Measurements from ENCODE around the gene ALX1. TPM values are rescaled to one million over a fixed set of nuclear protein-coding genes. Genes with fewer than 3 reads are reported as not detected.

ALX1 gene
- 0.64 and 1.3 TPM in 2 replicates for total RNA-seq

DNA sequence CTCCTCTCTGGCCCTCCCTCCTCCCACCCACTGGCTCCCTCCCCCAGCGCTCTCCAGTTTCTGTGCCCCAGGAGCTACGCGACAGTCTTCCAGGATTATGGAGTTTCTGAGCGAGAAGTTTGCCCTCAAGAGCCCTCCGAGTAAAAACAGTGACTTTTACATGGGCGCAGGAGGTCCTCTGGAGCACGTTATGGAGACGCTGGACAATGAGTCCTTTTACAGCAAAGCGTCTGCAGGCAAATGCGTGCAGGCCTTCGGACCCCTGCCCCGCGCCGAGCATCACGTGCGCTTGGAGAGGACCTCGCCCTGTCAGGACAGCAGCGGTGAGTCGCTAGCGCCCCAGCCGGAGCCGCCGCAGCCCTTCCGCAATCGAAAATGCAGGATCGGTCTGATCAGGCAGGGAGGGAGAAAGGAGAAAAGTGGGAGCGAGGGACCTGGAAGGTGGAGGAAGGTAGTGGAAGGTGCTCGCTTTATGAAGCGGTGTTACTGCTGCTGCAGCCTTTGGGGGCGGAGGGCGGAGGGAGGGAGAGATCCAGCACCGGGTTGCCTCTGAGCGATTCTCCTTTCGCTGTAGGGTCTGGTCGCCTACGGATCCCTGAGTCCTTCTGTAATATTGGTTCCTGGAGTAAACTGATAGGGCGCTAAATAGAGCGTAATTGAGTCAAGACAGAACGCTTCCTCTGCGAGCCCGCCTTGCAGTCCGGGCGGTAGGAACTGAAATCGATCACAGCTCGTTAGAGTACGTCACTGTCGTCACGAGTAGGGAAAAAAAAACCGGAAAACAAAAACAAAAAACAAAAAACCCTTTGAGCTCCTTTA is at the start of gene ALX1:
Gene ALX1 (plus strand): TSS at position 56 of the 819 bp plus-strand sequence. CDS start 42 bp downstream, at position 98.
- DNase-seq (ENCODE audit: low read depth) = peak; percentile 16
- peak within 1 kb of the TSS; percentile 43 for H3K4me3 ChIP-seq (ENCODE audit: low read depth, low read length)
- TF ChIP-seq, protein P1, sequence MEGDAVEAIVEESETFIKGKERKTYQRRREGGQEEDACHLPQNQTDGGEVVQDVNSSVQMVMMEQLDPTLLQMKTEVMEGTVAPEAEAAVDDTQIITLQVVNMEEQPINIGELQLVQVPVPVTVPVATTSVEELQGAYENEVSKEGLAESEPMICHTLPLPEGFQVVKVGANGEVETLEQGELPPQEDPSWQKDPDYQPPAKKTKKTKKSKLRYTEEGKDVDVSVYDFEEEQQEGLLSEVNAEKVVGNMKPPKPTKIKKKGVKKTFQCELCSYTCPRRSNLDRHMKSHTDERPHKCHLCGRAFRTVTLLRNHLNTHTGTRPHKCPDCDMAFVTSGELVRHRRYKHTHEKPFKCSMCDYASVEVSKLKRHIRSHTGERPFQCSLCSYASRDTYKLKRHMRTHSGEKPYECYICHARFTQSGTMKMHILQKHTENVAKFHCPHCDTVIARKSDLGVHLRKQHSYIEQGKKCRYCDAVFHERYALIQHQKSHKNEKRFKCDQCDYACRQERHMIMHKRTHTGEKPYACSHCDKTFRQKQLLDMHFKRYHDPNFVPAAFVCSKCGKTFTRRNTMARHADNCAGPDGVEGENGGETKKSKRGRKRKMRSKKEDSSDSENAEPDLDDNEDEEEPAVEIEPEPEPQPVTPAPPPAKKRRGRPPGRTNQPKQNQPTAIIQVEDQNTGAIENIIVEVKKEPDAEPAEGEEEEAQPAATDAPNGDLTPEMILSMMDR (IDR thresholded peaks at IDR 0.05; ENCODE audit: insufficient read depth, low read depth, low read length) = no peak

DNA sequence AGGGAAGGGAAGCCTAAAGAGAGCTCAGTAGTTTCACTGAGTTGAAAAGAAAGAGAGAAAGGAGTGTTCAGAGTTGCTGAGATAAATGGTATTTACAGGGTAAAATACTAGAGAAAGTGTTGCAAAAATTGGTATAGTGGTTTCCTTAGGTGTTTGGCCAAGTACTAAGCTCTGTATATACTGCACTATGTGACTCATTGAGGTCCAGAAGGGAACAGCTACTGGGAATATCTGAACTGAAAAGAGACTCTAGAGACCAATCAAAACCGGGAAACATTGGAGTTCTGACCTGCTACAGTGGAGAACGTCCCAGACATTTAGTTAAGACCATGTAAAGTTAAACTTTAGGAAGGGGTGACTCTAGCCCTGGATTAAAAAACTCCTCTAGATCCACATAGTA is 42.7 kb upstream of the ALX1 start:
- TF ChIP-seq, protein P1 (IDR thresholded peaks at IDR 0.05; ENCODE audit: insufficient read depth, low read depth, low read length) = no peak
- no peak overlapping the region for H3K4me3 ChIP-seq (ENCODE audit: low read depth, low read length)
- DNase-seq (ENCODE audit: low read depth) = no peak

DNA sequence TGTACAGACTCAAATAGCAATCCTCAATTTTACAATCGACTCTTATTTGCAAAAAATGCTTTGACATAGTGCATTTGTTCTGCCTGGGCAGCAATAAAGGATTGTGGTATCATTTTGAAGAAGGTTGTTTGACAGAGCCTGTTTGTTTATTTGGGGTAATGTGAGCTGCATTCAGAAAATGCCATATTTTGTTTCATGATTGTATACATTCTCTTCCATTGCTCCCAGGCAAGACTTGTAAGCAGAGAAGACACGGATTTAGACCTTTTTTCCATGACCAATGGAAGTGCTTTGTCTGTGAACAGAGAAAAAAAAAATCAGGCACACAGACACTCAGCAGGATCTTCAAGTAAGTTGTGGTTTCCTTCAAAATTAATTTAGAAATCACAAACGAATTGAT is 35.5 kb upstream of the ALX1 start:
- H3K4me3 ChIP-seq (ENCODE audit: low read depth, low read length) = no peak overlapping the region
- DNase-seq (ENCODE audit: low read depth) = no peak
- TF ChIP-seq, protein P1 (IDR thresholded peaks at IDR 0.05; ENCODE audit: insufficient read depth, low read depth, low read length) = no peak

DNA sequence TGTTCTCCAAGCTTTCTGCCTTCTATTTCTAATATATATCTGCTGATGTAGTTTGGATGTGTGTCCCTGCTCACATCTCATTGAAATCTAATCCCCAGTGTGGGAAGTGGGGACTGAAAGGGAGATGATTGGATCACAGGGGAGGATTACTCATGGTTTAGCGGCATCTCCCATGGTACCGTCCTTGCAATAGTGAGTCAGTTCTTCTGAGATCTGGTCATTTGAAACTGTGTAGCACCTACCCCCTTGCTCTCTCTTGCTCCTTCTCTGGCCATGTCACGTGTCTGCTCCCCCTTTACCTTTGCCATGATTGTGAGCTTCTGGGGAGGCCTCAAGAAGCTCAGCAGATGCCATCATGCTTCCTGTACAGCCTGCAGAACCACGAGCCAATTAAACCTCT is 26.2 kb upstream of the ALX1 start:
- no peak for DNase-seq (ENCODE audit: low read depth)
- no peak overlapping the region for H3K4me3 ChIP-seq (ENCODE audit: low read depth, low read length)
- TF ChIP-seq, protein P1 (IDR thresholded peaks at IDR 0.05; ENCODE audit: insufficient read depth, low read depth, low read length) = no peak

DNA sequence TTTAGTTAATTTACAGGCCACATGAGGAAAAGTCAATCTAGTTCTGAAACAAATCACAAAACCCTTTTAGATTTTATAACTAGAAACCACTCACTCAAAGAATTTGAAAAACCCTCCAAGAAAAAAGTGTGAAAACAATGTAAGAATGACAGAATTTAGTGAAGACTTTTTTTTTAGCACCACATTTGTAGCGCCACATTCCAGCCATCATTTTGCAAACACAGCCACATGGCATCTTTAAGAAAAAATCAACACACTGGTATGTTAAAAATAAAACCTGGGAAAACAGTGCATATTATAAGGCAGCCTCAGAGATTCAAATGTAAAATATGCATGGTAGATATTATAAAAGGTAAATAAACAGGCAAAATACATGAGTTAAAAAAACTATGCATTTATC is 22.3 kb upstream of the ALX1 start:
- H3K4me3 ChIP-seq (ENCODE audit: low read depth, low read length) = no peak overlapping the region
- no peak for DNase-seq (ENCODE audit: low read depth)
- TF ChIP-seq, protein P1 (IDR thresholded peaks at IDR 0.05; ENCODE audit: insufficient read depth, low read depth, low read length) = no peak

DNA sequence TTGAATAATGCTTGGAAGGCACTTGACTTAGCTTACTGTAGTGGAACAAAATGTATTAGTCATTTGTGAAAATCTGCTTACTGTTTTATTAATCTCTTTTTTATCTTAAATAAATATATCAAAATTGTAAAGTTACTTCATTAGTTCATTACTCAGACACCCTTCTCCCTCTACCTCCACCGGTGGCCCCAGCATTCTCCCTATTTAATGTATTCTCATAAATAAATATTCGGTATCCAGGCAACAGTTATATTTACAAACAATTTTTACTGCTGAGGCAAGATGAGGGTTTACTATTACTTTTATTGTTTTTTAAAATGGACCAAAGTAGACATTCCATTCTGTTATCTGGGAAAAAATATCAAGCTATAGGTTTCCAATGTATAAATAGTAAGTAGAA is 19.6 kb upstream of the ALX1 start:
- no peak for DNase-seq (ENCODE audit: low read depth)
- TF ChIP-seq, protein P1 (IDR thresholded peaks at IDR 0.05; ENCODE audit: insufficient read depth, low read depth, low read length) = no peak

More for the DNA sequence above, 19.6 kb upstream of the ALX1 start:
- no peak overlapping the region for H3K4me3 ChIP-seq (ENCODE audit: low read depth, low read length)

Data from fibroblast of villous mesenchyme (primary cell).